T-helper 2 cell treated with Interferon-gamma antibody and Interleukin-4, amounts not matched to agents 5 μg/mL and 100 μg/mL, for 36 hours (primary cell): ENCODE results near the gene COL4A1.
"Not testable (repeated sequence)": the region's sequence is repeated elsewhere in the genome, so short reads cannot be mapped to it uniquely, and the experiment has no call there.

Experiments used
- DNase-seq: peaks from one replicate; pipeline ENCODE4 v3.0.0; 2021; ENCODE audit warnings: low spot score
- H3K27ac Mint-ChIP-seq: one replicate; pipeline ENCODE4 v1.8.0; 2021; ENCODE audit warnings: mild to moderate bottlenecking, mixed read lengths
- H3K27me3 Mint-ChIP-seq: one replicate; pipeline ENCODE4 v1.8.0; 2021; ENCODE audit warnings: low read depth, mixed read lengths
- H3K36me3 Mint-ChIP-seq: one replicate; pipeline ENCODE4 v1.8.0; 2021; ENCODE audit warnings: low read depth, mixed read lengths
- H3K4me1 Mint-ChIP-seq: one replicate; pipeline ENCODE4 v1.8.0; 2021; ENCODE audit warnings: low read depth, mixed read lengths
- H3K4me3 Mint-ChIP-seq: one replicate; pipeline ENCODE4 v1.8.0; 2022; ENCODE audit warnings: mild to moderate bottlenecking, moderate library complexity, mixed read lengths
- H3K9me3 Mint-ChIP-seq: one replicate; pipeline ENCODE4 v1.8.0; 2021; ENCODE audit warnings: mixed read lengths

The COL4A1 gene

DNA sequence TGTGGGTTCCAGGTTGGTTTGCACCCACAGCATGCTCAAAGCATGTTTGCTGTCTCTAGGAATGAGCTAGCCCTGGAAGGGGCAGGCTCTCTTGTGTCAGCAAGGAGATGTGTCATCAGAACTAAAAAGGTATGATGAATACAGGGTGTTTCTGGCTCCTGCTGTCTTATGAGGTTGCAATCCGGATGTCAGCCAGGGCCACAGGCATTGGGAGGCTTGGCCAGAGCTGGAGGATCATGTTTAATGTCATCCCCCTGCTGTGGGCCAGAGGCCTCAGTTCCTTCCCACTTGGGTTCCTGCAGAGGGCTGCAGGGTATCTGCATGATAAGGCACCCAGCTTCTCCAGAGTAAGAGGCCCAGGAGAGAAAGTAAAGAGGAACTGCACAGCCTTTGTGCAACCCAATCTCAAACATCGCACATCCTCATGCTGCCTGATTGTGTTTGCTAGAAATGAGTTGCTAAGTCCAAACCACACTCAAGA is 193.6 kb downstream of the COL4A1 start:
- H3K9me3 Mint-ChIP-seq = no peaks in the 10 kb centered on the region
- no peaks in the 10 kb centered on the region for H3K36me3 Mint-ChIP-seq
- peaks cover 15% of the 10 kb centered on the region for H3K27me3 Mint-ChIP-seq
- DNase-seq = no peak
- no peak overlapping the region for H3K4me3 Mint-ChIP-seq
- peaks cover 2% of the 10 kb centered on the region for H3K4me1 Mint-ChIP-seq
- no peak overlapping the region for H3K27ac Mint-ChIP-seq

- H3K27ac Mint-ChIP-seq, H3K4me1 Mint-ChIP-seq, H3K4me3 Mint-ChIP-seq, H3K36me3 Mint-ChIP-seq, DNase-seq, H3K9me3 Mint-ChIP-seq: not testable (repeated sequence)
- peaks cover 12% of the 10 kb centered on the region for H3K27me3 Mint-ChIP-seq
These were observed 194.6 kb downstream of the COL4A1 start for GRCh38 chr13:110112379-110112778.

DNA sequence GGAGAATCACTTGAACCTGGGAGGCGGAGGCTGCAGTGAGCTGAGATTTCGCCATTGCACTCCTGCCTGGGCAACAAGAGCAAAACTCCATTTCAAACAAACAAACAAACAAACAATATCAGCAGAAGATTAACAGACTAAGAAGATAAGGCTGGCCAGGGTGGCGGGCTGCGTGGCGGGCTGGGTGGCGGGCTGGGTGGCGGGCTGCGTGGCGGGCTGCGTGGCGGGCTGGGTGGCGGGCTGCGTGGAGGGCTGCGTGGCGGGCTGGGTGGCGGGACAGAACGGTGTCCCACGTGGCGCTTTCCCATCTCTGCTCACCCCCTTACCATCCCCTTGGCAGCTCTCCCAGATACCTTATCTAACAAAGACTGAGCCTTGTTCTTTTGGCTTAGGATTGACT is 196.2 kb downstream of the COL4A1 start:
- no peak for DNase-seq
- Mint-ChIP-seq H3K4me3 (no peak overlapping the region), H3K27me3 (peaks cover 6% of the 10 kb centered on the region), H3K36me3 (no peaks in the 10 kb centered on the region), H3K4me1 (no peaks in the 10 kb centered on the region), H3K9me3 (no peaks in the 10 kb centered on the region), H3K27ac (no peak overlapping the region)

- Mint-ChIP-seq H3K4me1 (no peaks in the 10 kb centered on the region), H3K36me3 (no peaks in the 10 kb centered on the region), H3K27me3 (peaks cover 6% of the 10 kb centered on the region), H3K27ac (no peak overlapping the region), H3K9me3 (no peaks in the 10 kb centered on the region), H3K4me3 (no peak overlapping the region)
- DNase-seq = no peak
These were observed 197.0 kb downstream of the COL4A1 start for GRCh38 chr13:110109910-110110309.

- H3K4me1 Mint-ChIP-seq = no peaks in the 10 kb centered on the region
- no peaks in the 10 kb centered on the region for H3K36me3 Mint-ChIP-seq
- peaks cover 2% of the 10 kb centered on the region for H3K27me3 Mint-ChIP-seq
- H3K27ac Mint-ChIP-seq = no peak overlapping the region
- DNase-seq = no peak
- H3K9me3 Mint-ChIP-seq = no peaks in the 10 kb centered on the region
- H3K4me3 Mint-ChIP-seq = no peak overlapping the region
These were observed 197.7 kb downstream of the COL4A1 start for GRCh38 chr13:110109140-110109783.

DNA sequence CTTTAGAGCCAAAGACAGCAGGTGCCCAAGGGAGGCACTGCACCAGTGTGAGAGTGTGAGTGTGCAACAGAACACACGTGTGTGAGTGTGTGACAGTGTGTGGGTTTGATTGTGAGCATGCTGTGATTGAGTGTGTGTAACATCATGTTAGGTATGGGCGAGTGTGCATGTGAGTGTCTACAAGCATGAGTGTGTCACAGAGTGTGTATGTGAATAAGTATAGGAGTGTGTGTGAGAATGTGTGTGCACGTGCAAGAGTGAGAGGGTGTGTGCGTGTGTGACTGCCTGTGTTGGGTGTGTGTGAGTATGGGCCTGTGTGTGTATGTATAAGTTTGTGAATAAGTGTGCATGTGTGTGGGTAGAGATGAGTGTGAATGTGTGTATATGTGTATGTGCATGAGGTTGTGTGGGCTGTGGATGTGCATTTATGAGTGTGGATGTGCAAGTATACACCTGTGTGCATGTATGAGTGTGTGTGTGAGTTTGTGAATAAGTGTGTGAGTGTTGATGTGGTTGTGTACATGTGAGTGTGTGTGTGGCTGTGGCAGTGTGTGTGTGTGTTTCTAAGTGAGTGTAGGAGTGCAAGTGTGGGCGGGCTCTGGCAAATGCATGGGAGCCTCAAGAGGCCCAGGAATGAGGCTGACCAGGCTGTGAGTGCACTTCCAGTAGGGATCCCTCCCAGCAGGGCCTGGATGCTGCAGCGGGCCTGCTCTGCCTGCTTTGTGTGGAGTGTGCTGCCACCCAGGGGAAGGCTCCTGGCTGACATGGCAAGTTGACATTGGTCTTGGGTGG is 198.4 kb downstream of the COL4A1 start:
- no peak overlapping the region for H3K27ac Mint-ChIP-seq
- no peak for DNase-seq
- H3K27me3 Mint-ChIP-seq = peaks cover 2% of the 10 kb centered on the region
- no peaks in the 10 kb centered on the region for H3K4me1 Mint-ChIP-seq
- no peak overlapping the region for H3K4me3 Mint-ChIP-seq
- H3K36me3 Mint-ChIP-seq = no peaks in the 10 kb centered on the region
- H3K9me3 Mint-ChIP-seq = no peaks in the 10 kb centered on the region

GRCh38 chr13:110107568-110108347 is 199.2 kb downstream of the COL4A1 start:
- H3K9me3 Mint-ChIP-seq = no peaks in the 10 kb centered on the region
- H3K36me3 Mint-ChIP-seq = no peaks in the 10 kb centered on the region
- DNase-seq = no peak
- no peak overlapping the region for H3K27ac Mint-ChIP-seq
- peaks cover 1% of the 10 kb centered on the region for H3K27me3 Mint-ChIP-seq
- no peak overlapping the region for H3K4me3 Mint-ChIP-seq
- no peaks in the 10 kb centered on the region for H3K4me1 Mint-ChIP-seq

- no peak for DNase-seq
- Mint-ChIP-seq H3K36me3 (no peaks in the 10 kb centered on the region), H3K4me3 (no peak overlapping the region), H3K27ac (no peak overlapping the region), H3K9me3 (no peaks in the 10 kb centered on the region), H3K27me3 (no peaks in the 10 kb centered on the region), H3K4me1 (no peaks in the 10 kb centered on the region)
These were observed 200.2 kb downstream of the COL4A1 start for GRCh38 chr13:110106726-110107125.

- Mint-ChIP-seq H3K4me1 (no peaks in the 10 kb centered on the region), H3K9me3 (peaks cover 6% of the 10 kb centered on the region), H3K4me3 (no peak overlapping the region), H3K36me3 (no peaks in the 10 kb centered on the region), H3K27ac (no peak overlapping the region), H3K27me3 (no peaks in the 10 kb centered on the region)
- DNase-seq = no peak
These were observed 201.8 kb downstream of the COL4A1 start for GRCh38 chr13:110105136-110105535.

- no peak overlapping the region for H3K27ac Mint-ChIP-seq
- H3K36me3 Mint-ChIP-seq = no peaks in the 10 kb centered on the region
- DNase-seq = no peak
- no peaks in the 10 kb centered on the region for H3K4me1 Mint-ChIP-seq
- H3K9me3 Mint-ChIP-seq = peaks cover 10% of the 10 kb centered on the region
- H3K27me3 Mint-ChIP-seq = no peaks in the 10 kb centered on the region
- H3K4me3 Mint-ChIP-seq = no peak overlapping the region
These were observed 203.4 kb downstream of the COL4A1 start for GRCh38 chr13:110103534-110103933.

GRCh38 chr13:110103026-110103425 is 203.9 kb downstream of the COL4A1 start:
- H3K27ac Mint-ChIP-seq = no peak overlapping the region
- DNase-seq = no peak
- H3K36me3 Mint-ChIP-seq = no peaks in the 10 kb centered on the region
- no peak overlapping the region for H3K4me3 Mint-ChIP-seq
- no peaks in the 10 kb centered on the region for H3K4me1 Mint-ChIP-seq
- H3K9me3 Mint-ChIP-seq = peaks cover 10% of the 10 kb centered on the region
- H3K27me3 Mint-ChIP-seq = no peaks in the 10 kb centered on the region

DNA sequence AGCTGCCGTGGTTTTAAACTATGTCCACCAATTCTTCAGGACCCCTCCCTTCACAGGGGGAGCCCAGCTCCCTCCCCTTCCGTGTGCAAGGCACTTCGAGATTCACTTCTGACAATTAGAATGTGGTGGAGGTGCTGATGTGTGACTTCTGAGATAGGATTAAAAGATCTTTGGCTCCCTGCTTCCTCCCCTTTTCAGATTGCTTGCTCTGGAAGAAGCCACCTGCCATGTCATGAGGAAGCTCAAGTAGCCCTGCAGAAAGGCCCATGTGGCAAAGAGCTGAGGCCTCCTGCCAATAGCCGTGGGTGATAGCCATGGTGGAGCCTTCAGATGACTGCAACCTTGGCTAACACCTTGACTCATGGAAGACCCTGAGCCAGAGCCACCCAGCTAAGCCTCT is 204.9 kb downstream of the COL4A1 start:
- Mint-ChIP-seq H3K27me3 (no peaks in the 10 kb centered on the region), H3K4me3 (no peak overlapping the region), H3K9me3 (peaks cover 14% of the 10 kb centered on the region), H3K27ac (no peak overlapping the region), H3K4me1 (no peaks in the 10 kb centered on the region), H3K36me3 (no peaks in the 10 kb centered on the region)
- no peak for DNase-seq

DNA sequence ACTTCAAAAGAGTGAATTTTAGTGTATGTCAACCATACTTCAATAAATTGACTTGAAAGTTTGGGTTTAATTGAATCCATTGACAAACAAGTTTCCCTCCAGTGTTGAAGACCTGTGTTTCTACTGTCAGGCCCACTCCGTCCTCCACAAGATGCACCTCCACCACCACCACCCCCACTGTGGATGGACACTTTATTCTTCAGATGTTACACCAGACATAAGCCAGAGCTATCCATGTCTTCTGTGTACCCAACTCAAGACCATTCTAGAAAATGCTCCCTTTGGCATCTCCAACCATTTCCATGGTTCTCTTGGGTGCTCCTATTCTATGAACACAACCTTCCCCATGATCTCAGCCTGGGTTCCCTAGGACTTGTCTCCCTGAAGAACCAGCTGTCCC is 207.0 kb downstream of the COL4A1 start:
- no peak for DNase-seq
- no peaks in the 10 kb centered on the region for H3K36me3 Mint-ChIP-seq
- peaks cover 14% of the 10 kb centered on the region for H3K9me3 Mint-ChIP-seq
- H3K4me3 Mint-ChIP-seq = no peak overlapping the region
- H3K27me3 Mint-ChIP-seq = no peaks in the 10 kb centered on the region
- no peaks in the 10 kb centered on the region for H3K4me1 Mint-ChIP-seq
- H3K27ac Mint-ChIP-seq = no peak overlapping the region
